Liver (tissue), 9 donors: ENCODE data around the gene ALDH1L1. TPM values are rescaled to one million over a fixed set of nuclear protein-coding genes. Genes with fewer than 3 reads are reported as not detected.

Experiments
- DNase-seq: peaks from one replicate; pipeline ENCODE4 v3.0.0-alpha.2; 2017; ENCODE audit warnings: low spot score
- H3K27ac ChIP-seq, 2 donors: one replicate each; pipeline ENCODE4 v1.7.0; 2013; ENCODE audit warnings: inconsistent platforms in 2 of 2, low read length in 2 of 2, control low read depth in 1 of 2, low read depth in 1 of 2, mild to moderate bottlenecking in 1 of 2
- H3K27me3 ChIP-seq, 4 donors: one replicate each; pipeline versions ENCODE4 v1.6.1 to v1.7.0; 2013; ENCODE audit warnings: low read length in 3 of 4, inconsistent platforms in 1 of 4, mild to moderate bottlenecking in 1 of 4, moderate library complexity in 1 of 4; ENCODE audit not compliant: control insufficient read depth in 4 of 4, insufficient read depth in 4 of 4
- H3K36me3 ChIP-seq, 4 donors: one replicate each; pipeline versions ENCODE4 v1.6.1 to v1.7.0; 2013; ENCODE audit warnings: low read length in 3 of 4, mild to moderate bottlenecking in 3 of 4, low read depth in 1 of 4, moderate library complexity in 1 of 4; ENCODE audit not compliant: control insufficient read depth in 4 of 4, insufficient read depth in 3 of 4
- H3K4me1 ChIP-seq, 4 donors: one replicate each; pipeline versions ENCODE4 v1.6.1 to v1.7.0; 2013; ENCODE audit warnings: low read length in 3 of 4, mild to moderate bottlenecking in 3 of 4, moderate library complexity in 1 of 4; ENCODE audit not compliant: control insufficient read depth in 4 of 4, insufficient read depth in 4 of 4
- H3K4me3 ChIP-seq, 3 donors: one replicate each; pipeline versions ENCODE4 v1.6.1 to v1.7.0; 2013; ENCODE audit warnings: low read length in 3 of 3, control low read depth in 1 of 3, low read depth in 1 of 3, mild to moderate bottlenecking in 1 of 3
- H3K9ac ChIP-seq, 2 donors: one replicate each; pipeline ENCODE4 v1.7.0; 2013; ENCODE audit warnings: low read length in 2 of 2, mild to moderate bottlenecking in 2 of 2, moderate library complexity in 2 of 2, control low read depth in 1 of 2, low read depth in 1 of 2
- H3K9me3 ChIP-seq, 4 donors: one replicate each; pipeline versions ENCODE4 v1.6.1 to v1.7.0; 2013; ENCODE audit warnings: low read length in 3 of 4; ENCODE audit not compliant: control insufficient read depth in 4 of 4
- ATF3 ChIP-seq: IDR thresholded peaks from 2 replicates; pipeline ENCODE4 v1.6.1; 2016; ENCODE audit warnings: antibody characterized with exemption
- CTCF ChIP-seq: fragments of 150-350 bp; IDR thresholded peaks from 2 replicates; pipeline ENCODE4 v1.5.1; 2017; ENCODE audit warnings: improper control_type of control experiment, low read depth, low read length; ENCODE audit not compliant: missing input control
- EGR1 ChIP-seq, 2 donors: IDR thresholded peaks; 2 replicates each; pipeline ENCODE4 v1.6.1; 2016 to 2018; ENCODE audit warnings: antibody characterized with exemption in 2 of 2, low read depth in 2 of 2
- FOXA1 ChIP-seq: IDR thresholded peaks from 2 replicates; pipeline ENCODE4 v1.6.1; 2016; ENCODE audit warnings: antibody characterized with exemption
- FOXA2 ChIP-seq: IDR thresholded peaks from 2 replicates; pipeline ENCODE4 v1.6.1; 2016; ENCODE audit warnings: antibody characterized with exemption
- GABPA ChIP-seq, 2 donors: IDR thresholded peaks in 1 of 2; conservative IDR thresholded peaks in 1 of 2; 2 replicates each; pipeline ENCODE4 v1.6.1; 2016; ENCODE audit warnings: antibody characterized with exemption in 2 of 2, mild to moderate bottlenecking in 1 of 2, moderate library complexity in 1 of 2
- JUND ChIP-seq, 2 donors: IDR thresholded peaks; 2 replicates each; pipeline ENCODE4 v1.6.1; 2016; ENCODE audit warnings: antibody characterized with exemption in 2 of 2
- RAD21 ChIP-seq, 2 donors: IDR thresholded peaks; 2 replicates each; pipeline ENCODE4 v1.6.1; 2016; ENCODE audit warnings: antibody characterized with exemption in 2 of 2, mild to moderate bottlenecking in 2 of 2
- RXRA ChIP-seq, 2 donors: IDR thresholded peaks; 2 replicates each; pipeline ENCODE4 v1.6.1; 2017 to 2018; ENCODE audit warnings: antibody characterized with exemption in 2 of 2, mild to moderate bottlenecking in 1 of 2
- SP1 ChIP-seq: IDR thresholded peaks from 2 replicates; pipeline ENCODE4 v1.6.1; 2018; ENCODE audit warnings: antibody characterized with exemption, mild to moderate bottlenecking
- TAF1 ChIP-seq: conservative IDR thresholded peaks from 2 replicates; pipeline ENCODE4 v1.6.1; 2016; ENCODE audit warnings: antibody characterized with exemption, mild to moderate bottlenecking
- ZBTB33 ChIP-seq: IDR thresholded peaks from 2 replicates; pipeline ENCODE4 v1.6.1; 2016; ENCODE audit warnings: antibody characterized with exemption
- WGBS: extraction: QIAGEN DNeasy Blood & Tissue Kit; methylation state at CpG from one replicate; pipeline ENCODE4 v1.1.7; 2013; 5-methylcytosine and 5-hydroxymethylcytosine counted together
- polyA plus RNA-seq, 2 donors: library from polyadenylated mRNA; stranded (reverse) in 1 of 2; unstranded in 1 of 2; fragments of 200-250 nt in 1 of 2; fragments of >200 nt in 1 of 2; fragmentation: Nextera tagmentation in 1 of 2; extraction: Ambion mirVana in 1 of 2; gene quantifications; one replicate each; pipeline versions ENCODE4 v1.2.1 to v1.2.3, GENCODE V29; 2013 to 2015
- total RNA-seq, 2 donors: library from RNA; depleted of rRNA; stranded (reverse); fragments of >200 nt; gene quantifications; one replicate each; pipeline ENCODE4 v1.2.3, GENCODE V29; 2014
- donor health status: healthy.
- donor health status: healthy.
- donor health status: healthy.
- donor health status: healthy.
- donor health status: healthy.

The ALDH1L1 gene
- total and polyA plus RNA-seq, 4 donors, result 46.7 to 234 (median 147) TPM

GRCh38 chr3:126113238-126113555 is 67.2 kb downstream of the ALDH1L1 start:
- no peaks in the 10 kb centered on the region for H3K9me3 ChIP-seq
- DNase-seq, result no peak
- TF ChIP-seq ZBTB33 (no peak), FOXA2 (no peak), RXRA (IDR thresholded peaks at IDR 0.05) (no peak), GABPA (IDR thresholded peaks at IDR 0.05 in 1 of 2, conservative IDR thresholded peaks at IDR 0.05 in 1 of 2) (no peak), TAF1 (no peak), FOXA1 (no peak)
- no peak overlapping the region for H3K27ac ChIP-seq
- H3K4me3 ChIP-seq, result no peak overlapping the region
- no peak overlapping the region for H3K9ac ChIP-seq
- 90% methylated on average over 6 of the region's 6 CpGs for WGBS
- no peaks in the 10 kb centered on the region for H3K27me3 ChIP-seq
- H3K36me3 ChIP-seq, result peaks cover 7 to 71% (median 54%) of the 10 kb centered on the region in 4 donors
- no peaks in the 10 kb centered on the region for H3K4me1 ChIP-seq

GRCh38 chr3:126112531-126113237 is 67.7 kb downstream of the ALDH1L1 start:
- no peak for DNase-seq
- no peaks in the 10 kb centered on the region for H3K27me3 ChIP-seq
- H3K27ac ChIP-seq, result no peak overlapping the region
- no peaks in the 10 kb centered on the region for H3K9me3 ChIP-seq
- no peaks in the 10 kb centered on the region for H3K4me1 ChIP-seq
- WGBS, result 90% methylated on average over 13 of the region's 13 CpGs
- peaks cover 8 to 73% (median 56%) of the 10 kb centered on the region in 4 donors for H3K36me3 ChIP-seq
- H3K9ac ChIP-seq, result no peak overlapping the region
- no peak overlapping the region for H3K4me3 ChIP-seq
- TF ChIP-seq EGR1 (IDR thresholded peaks at IDR 0.05; ENCODE audit: low read depth in 2 of 2), result no peak
- TF ChIP-seq JUND (IDR thresholded peaks at IDR 0.05), result no peak
- no peak for TF ChIP-seq FOXA2
- no peak for TF ChIP-seq ATF3
- no peak for TF ChIP-seq ZBTB33
- TF ChIP-seq GABPA (IDR thresholded peaks at IDR 0.05 in 1 of 2, conservative IDR thresholded peaks at IDR 0.05 in 1 of 2), result no peak
- no peak for TF ChIP-seq FOXA1
- TF ChIP-seq TAF1, result no peak
- no peak for TF ChIP-seq SP1
- TF ChIP-seq CTCF, result no peak
- no peak for TF ChIP-seq RAD21 (IDR thresholded peaks at IDR 0.05)
